ENCODE measurements around the gene PRPSAP1. TPM values are rescaled to one million over a fixed set of nuclear protein-coding genes. Genes with fewer than 3 reads are reported as not detected.

Gene PRPSAP1
- total RNA-seq: 98.3 and 149 TPM in 2 replicates

GRCh38 chr17:76353599-76354316, at the start of gene PRPSAP1:
PRPSAP1 (minus strand) TSS chr17:76353916; CDS start chr17:76353703, 213 bp downstream.

GRCh38 chr17:76384222-76384986, 30.7 kb upstream of the PRPSAP1 start, which contains the start of gene SPHK1:
SPHK1 (plus strand) TSS chr17:76384609; CDS start chr17:76385645, 1,036 bp downstream.

GRCh38 chr17:76307966-76308338, 45.8 kb downstream of the PRPSAP1 start, which contains the start of gene QRICH2:
QRICH2 (minus strand) TSS chr17:76308276; CDS start chr17:76307998, 278 bp downstream.

GRCh38 chr17:76264755-76265623, 88.7 kb downstream of the PRPSAP1 start, which contains the start of gene UBALD2:
UBALD2 (plus strand) TSS chr17:76265348; CDS start chr17:76265506, 158 bp downstream.

Other genes with a start within 250 kb of the PRPSAP1 start
- gene FOXJ1, start 212.7 kb downstream of the PRPSAP1 start, total RNA-seq: under 0.01 TPM in 1 of 2 replicates, not detected in the other
- gene RNF157, start 113.4 kb downstream of the PRPSAP1 start, total RNA-seq: 0.34 and 0.43 TPM in 2 replicates
- gene UBALD2, start 88.6 kb downstream of the PRPSAP1 start, total RNA-seq: 6.4 and 7.9 TPM in 2 replicates
- gene QRICH2, start 45.6 kb downstream of the PRPSAP1 start, total RNA-seq: 8.7 and 11.9 TPM in 2 replicates
- gene SPHK1, start 30.7 kb upstream of the PRPSAP1 start, total RNA-seq: 263 and 383 TPM in 2 replicates
- gene UBE2O, start 99.2 kb upstream of the PRPSAP1 start, total RNA-seq: 11.7 and 16.2 TPM in 2 replicates
- 0.09 TPM in 1 of 2 replicates, not detected in the other for gene AANAT, start 113.7 kb upstream of the PRPSAP1 start, total RNA-seq
- 7.9 and 9.4 TPM in 2 replicates for gene RHBDF2, start 147.5 kb upstream of the PRPSAP1 start, total RNA-seq
- gene CYGB, start 183.8 kb upstream of the PRPSAP1 start, total RNA-seq: 0.95 and 3.3 TPM in 2 replicates
- 0.17 and 0.54 TPM in 2 replicates for gene PRCD, start 186.1 kb upstream of the PRPSAP1 start, total RNA-seq
- gene ST6GALNAC2, start 231.9 kb upstream of the PRPSAP1 start, total RNA-seq: 0.11 and 0.17 TPM in 2 replicates